ENCODE results near the gene CCDC154. TPM values are rescaled to one million over a fixed set of nuclear protein-coding genes. Genes with fewer than 3 reads are reported as not detected.

CCDC154 gene
- total and polyA plus RNA-seq, 9 of the 15 experiments (the other 6 are each of a cell fraction or from before 2014, with no cell fraction given), result 0.15 to 1.4 (median 0.20) TPM; not detected in 5

- TF ChIP-seq RERE (CRISPR knock-in tag; IDR thresholded peaks at IDR 0.05; ENCODE audit: borderline replicate concordance) (no peak), CBX3 (IDR thresholded peaks at IDR 0.05; ENCODE audit: borderline replicate concordance in 1 of 2, low read length in 2 of 2) (peak in 1 of 2 experiments; percentile 66; a peak in 1 of 3 replicates), ATF4 (CRISPR knock-in tag; IDR thresholded peaks at IDR 0.05) (no peak), ARHGAP35 (IDR thresholded peaks at IDR 0.05; ENCODE audit: partially characterized antibody) (no peak), LEF1 (IDR thresholded peaks at IDR 0.05) (no peak), WHSC1 (IDR thresholded peaks at IDR 0.05; ENCODE audit: low read length) (no peak), AFF4 (CRISPR knock-in tag; IDR thresholded peaks at IDR 0.05) (peak; percentile 93; the same call in 1 of the 2 replicates), GABPB1 (CRISPR knock-in tag; IDR thresholded peaks at IDR 0.05) (peak; percentile 81), ZNF23 (CRISPR knock-in tag; IDR thresholded peaks at IDR 0.05) (no peak)
- TF ChIP-seq, protein P1, sequence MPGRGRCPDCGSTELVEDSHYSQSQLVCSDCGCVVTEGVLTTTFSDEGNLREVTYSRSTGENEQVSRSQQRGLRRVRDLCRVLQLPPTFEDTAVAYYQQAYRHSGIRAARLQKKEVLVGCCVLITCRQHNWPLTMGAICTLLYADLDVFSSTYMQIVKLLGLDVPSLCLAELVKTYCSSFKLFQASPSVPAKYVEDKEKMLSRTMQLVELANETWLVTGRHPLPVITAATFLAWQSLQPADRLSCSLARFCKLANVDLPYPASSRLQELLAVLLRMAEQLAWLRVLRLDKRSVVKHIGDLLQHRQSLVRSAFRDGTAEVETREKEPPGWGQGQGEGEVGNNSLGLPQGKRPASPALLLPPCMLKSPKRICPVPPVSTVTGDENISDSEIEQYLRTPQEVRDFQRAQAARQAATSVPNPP (IDR thresholded peaks at IDR 0.05; ENCODE audit: borderline replicate concordance, insufficient read depth, insufficient read length), result no peak
These were observed 30.6 kb upstream of the CCDC154 start, which contains the start of gene CLCN7 (continued) for GRCh38 chr16:1474796-1475551.
